ENCODE data around the gene ZNF337. TPM values are rescaled to one million over a fixed set of nuclear protein-coding genes. Genes with fewer than 3 reads are reported as not detected.
"Not testable (repeated sequence)": the region's sequence is repeated elsewhere in the genome, so short reads cannot be mapped to it uniquely, and the experiment has no call there.

Gene ZNF337
- polyA plus RNA-seq, 3 donors: 2.1 to 12.0 (median 3.0) TPM

DNA sequence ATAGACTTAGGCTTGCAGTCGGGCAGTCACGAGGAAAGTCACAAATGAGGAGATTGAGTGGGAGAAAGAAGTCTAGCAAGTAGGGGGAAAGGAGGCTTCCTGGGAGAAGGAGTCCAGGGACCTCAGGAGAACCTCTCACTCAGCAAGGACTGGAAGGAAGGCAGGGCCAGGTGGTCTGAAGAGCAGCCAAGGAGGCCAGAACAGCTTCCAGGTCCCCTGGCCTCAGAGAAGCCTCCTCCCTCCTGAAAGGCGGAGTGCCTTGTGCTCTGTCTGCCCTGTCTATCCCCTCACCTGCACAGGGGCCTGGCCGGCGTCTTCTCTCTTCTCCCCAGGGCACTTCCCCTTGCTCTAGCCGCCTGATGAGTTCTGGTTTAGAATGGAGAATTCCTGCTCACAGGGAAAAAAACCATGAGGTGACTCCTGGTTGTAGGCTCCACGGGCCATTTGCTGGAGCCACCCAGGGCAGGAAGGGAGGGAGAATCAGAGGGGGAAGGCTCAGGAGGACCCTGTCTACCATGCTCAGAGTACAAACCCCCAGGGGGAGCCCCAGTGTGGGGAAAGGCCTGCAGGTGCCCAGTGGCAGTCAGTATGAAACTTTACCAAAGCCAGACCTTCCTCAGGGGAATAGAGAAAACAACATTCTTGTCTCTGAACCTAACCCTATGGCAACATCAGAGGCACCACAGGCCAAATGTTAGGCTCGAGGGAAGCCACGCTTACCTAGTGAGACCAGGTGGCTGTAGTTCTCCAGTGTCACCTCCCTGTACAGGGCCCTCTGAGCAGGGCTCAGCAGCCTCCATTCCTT is 11.2 kb downstream of the ZNF337 start:
- Histone ChIP-seq H3K9ac (ENCODE audit: insufficient read depth, low read length, poor library complexity, severe bottlenecking) (no peak overlapping the region), H3K4me3 (replicated peaks in 1 of 3; ENCODE audit: low read depth in 2 of 3, low read length in 3 of 3) (no peak overlapping the region), H3K27me3 (ENCODE audit: control insufficient read depth in 2 of 2, insufficient read depth in 2 of 2, low read length in 2 of 2) (no peaks in the 10 kb centered on the region), H3K79me2 (ENCODE audit: insufficient read depth, low read length) (no peaks in the 10 kb centered on the region), H3K4me2 (replicated peaks; ENCODE audit: extremely low read depth, low read length, poor library complexity, severe bottlenecking) (no peak overlapping the region), H3K9me3 (replicated peaks in 1 of 2; ENCODE audit: control insufficient read depth in 1 of 2, insufficient read depth in 1 of 2, low read length in 2 of 2) (no peaks in the 10 kb centered on the region), H3K4me1 (ENCODE audit: control insufficient read depth in 1 of 2, insufficient read depth in 2 of 2, low read length in 2 of 2) (no peaks in the 10 kb centered on the region), H3K36me3 (replicated peaks in 1 of 2; ENCODE audit: control insufficient read depth in 1 of 2, insufficient read depth in 2 of 2, low read length in 2 of 2) (peaks cover 7 to 34% of the 10 kb centered on the region in 2 donors), H3K27ac (ENCODE audit: low read depth in 1 of 2, low read length in 2 of 2) (no peak overlapping the region), H2AFZ (ENCODE audit: insufficient read depth, low read depth, low read length, poor library complexity, severe bottlenecking) (no peak overlapping the region), H4K20me1 (ENCODE audit: insufficient read depth, low read length) (no peaks in the 10 kb centered on the region)
- H3K4me3 Mint-ChIP-seq: no peak overlapping the region
- no peaks in the 10 kb centered on the region for H3K27me3 Mint-ChIP-seq (ENCODE audit: low read depth in 3 of 3)
- H3K9me3 Mint-ChIP-seq: no peaks in the 10 kb centered on the region
- peaks cover 32 to 35% of the 10 kb centered on the region in 2 donors for H3K36me3 Mint-ChIP-seq
- WGBS (ENCODE audit: insufficient coverage): 96% methylated on average over 5 of the region's 9 CpGs
- TF ChIP-seq CTCF (IDR thresholded peaks at IDR 0.05): no peak
- no peak for DNase-seq
- peak overlapping the region in 3 of 7 donors; percentile 2 to 63 (median 25) for H3K27ac Mint-ChIP-seq
- no peaks in the 10 kb centered on the region for H3K4me1 Mint-ChIP-seq
- intact Hi-C loops (cut with micrococcal nuclease): no loop called here

- H3K27ac Mint-ChIP-seq; H3K4me3 Mint-ChIP-seq; H3K27me3 ChIP-seq (ENCODE audit: control insufficient read depth in 2 of 2, insufficient read depth in 2 of 2, low read length in 2 of 2); H3K27ac ChIP-seq (ENCODE audit: low read depth in 1 of 2, low read length in 2 of 2); DNase-seq; intact Hi-C loops (cut with micrococcal nuclease); H4K20me1 ChIP-seq (ENCODE audit: insufficient read depth, low read length); H3K9me3 Mint-ChIP-seq; H3K27me3 Mint-ChIP-seq (ENCODE audit: low read depth in 3 of 3); H3K4me1 Mint-ChIP-seq; H3K9me3 ChIP-seq (replicated peaks in 1 of 2; ENCODE audit: control insufficient read depth in 1 of 2, insufficient read depth in 1 of 2, low read length in 2 of 2); H3K4me2 ChIP-seq (replicated peaks; ENCODE audit: extremely low read depth, low read length, poor library complexity, severe bottlenecking); H3K9ac ChIP-seq (ENCODE audit: insufficient read depth, low read length, poor library complexity, severe bottlenecking); H3K4me3 ChIP-seq (replicated peaks in 1 of 3; ENCODE audit: low read depth in 2 of 3, low read length in 3 of 3); H2AFZ ChIP-seq (ENCODE audit: insufficient read depth, low read depth, low read length, poor library complexity, severe bottlenecking); H3K79me2 ChIP-seq (ENCODE audit: insufficient read depth, low read length); H3K4me1 ChIP-seq (ENCODE audit: control insufficient read depth in 1 of 2, insufficient read depth in 2 of 2, low read length in 2 of 2): not testable (repeated sequence)
- no CpG with 5 or more reads among the region's 3 CpGs for WGBS (ENCODE audit: insufficient coverage)
- H3K36me3 Mint-ChIP-seq: peaks cover 32 to 37% of the 10 kb centered on the region in 2 donors
- peaks cover 7 to 34% of the 10 kb centered on the region in 2 donors for H3K36me3 ChIP-seq (replicated peaks in 1 of 2; ENCODE audit: control insufficient read depth in 1 of 2, insufficient read depth in 2 of 2, low read length in 2 of 2)
Measured at GRCh38 chr20:25683826-25684225, 12.8 kb downstream of the ZNF337 start.

Data from CD14-positive monocyte (primary cell).